ENCODE measurements around the gene PTPRM.

GRCh38 chr18:8051453-8051852, 484.3 kb downstream of the PTPRM start:
- TF ChIP-seq CTCF (IDR thresholded peaks at IDR 0.05) (no peak), POLR2A (IDR thresholded peaks at IDR 0.05) (no peak)
